ENCODE results near the gene DST. TPM values are rescaled to one million over a fixed set of nuclear protein-coding genes. Genes with fewer than 3 reads are reported as not detected.
"Not testable (repeated sequence)": the region's sequence is repeated elsewhere in the genome, so short reads cannot be mapped to it uniquely, and the experiment has no call there.

Gene DST
- total RNA-seq, 2 donors from 2014 or later = 101 to 113 TPM

GRCh38 chr6:56663344-56663743 is 20.7 kb upstream of the DST start:
- WGBS, 2 experiments (ENCODE audit: insufficient coverage in 1 of 2, insufficient read length in 1 of 2) = 90 to 94% methylated on average over 2 to 3 of the region's 3 CpGs
- Mint-ChIP-seq H3K4me1 (peaks cover 54% of the 10 kb centered on the region), H3K27me3 (ENCODE audit: insufficient read depth) (no peaks in the 10 kb centered on the region), H3K9me3 (no peaks in the 10 kb centered on the region), H3K27ac (no peak overlapping the region), H3K36me3 (ENCODE audit: low read depth) (no peaks in the 10 kb centered on the region), H3K4me3 (no peak overlapping the region)
- Histone ChIP-seq H3K36me3 (ENCODE audit: control insufficient read depth, insufficient read depth, low read length) (no peaks in the 10 kb centered on the region), H3K4me1 (ENCODE audit: control insufficient read depth, insufficient read depth, low read length) (peaks cover 14% of the 10 kb centered on the region), H3K27ac (ENCODE audit: low read depth, low read length) (no peak overlapping the region), H3K9ac (ENCODE audit: extremely low read depth, low read length, poor library complexity, severe bottlenecking) (no peak overlapping the region), H3K4me3 (ENCODE audit: low read length) (no peak overlapping the region), H3K9me3 (ENCODE audit: control insufficient read depth, low read length) (no peaks in the 10 kb centered on the region), H3K27me3 (ENCODE audit: control insufficient read depth, insufficient read depth, low read length, poor library complexity, severe bottlenecking) (no peaks in the 10 kb centered on the region)
- no peak for TF ChIP-seq CTCF (conservative IDR thresholded peaks at IDR 0.05)
- no peak for DNase-seq

- not testable (repeated sequence) for H3K27me3 Mint-ChIP-seq (ENCODE audit: insufficient read depth); H3K36me3 Mint-ChIP-seq (ENCODE audit: low read depth); H3K4me3 Mint-ChIP-seq; H3K27me3 ChIP-seq (ENCODE audit: control insufficient read depth, insufficient read depth, low read length, poor library complexity, severe bottlenecking); H3K9me3 Mint-ChIP-seq; H3K9me3 ChIP-seq (ENCODE audit: control insufficient read depth, low read length); H3K27ac ChIP-seq (ENCODE audit: low read depth, low read length); H3K36me3 ChIP-seq (ENCODE audit: control insufficient read depth, insufficient read depth, low read length)
- 60% methylated on average over 3 of the region's 3 CpGs; no CpG with 5 or more reads in 1 of the 2 experiments for WGBS, 2 experiments (ENCODE audit: insufficient coverage in 1 of 2, insufficient read length in 1 of 2)
- Mint-ChIP-seq H3K4me1 (peaks cover 57% of the 10 kb centered on the region), H3K27ac (peak overlapping the region; percentile 65)
- peak; percentile 71 for DNase-seq
- Histone ChIP-seq H3K4me3 (ENCODE audit: low read length) (peak overlapping the region; percentile 59), H3K9ac (ENCODE audit: extremely low read depth, low read length, poor library complexity, severe bottlenecking) (peak overlapping the region; percentile 21), H3K4me1 (ENCODE audit: control insufficient read depth, insufficient read depth, low read length) (peaks cover 14% of the 10 kb centered on the region)
Observed at GRCh38 chr6:56661338-56661737, 18.6 kb upstream of the DST start.

GRCh38 chr6:56660381-56660730 is 17.7 kb upstream of the DST start:
- no peak for DNase-seq
- H3K9me3 ChIP-seq (ENCODE audit: control insufficient read depth, low read length) = no peaks in the 10 kb centered on the region
- no peak overlapping the region for H3K4me3 ChIP-seq (ENCODE audit: low read length)
- no peaks in the 10 kb centered on the region for H3K9me3 Mint-ChIP-seq
- peaks cover 14% of the 10 kb centered on the region for H3K4me1 ChIP-seq (ENCODE audit: control insufficient read depth, insufficient read depth, low read length)
- H3K4me1 Mint-ChIP-seq = peaks cover 61% of the 10 kb centered on the region
- peak overlapping the region; percentile 31 for H3K27ac Mint-ChIP-seq
- H3K36me3 Mint-ChIP-seq (ENCODE audit: low read depth) = no peaks in the 10 kb centered on the region
- no peaks in the 10 kb centered on the region for H3K36me3 ChIP-seq (ENCODE audit: control insufficient read depth, insufficient read depth, low read length)
- no peaks in the 10 kb centered on the region for H3K27me3 ChIP-seq (ENCODE audit: control insufficient read depth, insufficient read depth, low read length, poor library complexity, severe bottlenecking)
- no peaks in the 10 kb centered on the region for H3K27me3 Mint-ChIP-seq (ENCODE audit: insufficient read depth)
- H3K27ac ChIP-seq (ENCODE audit: low read depth, low read length) = no peak overlapping the region
- TF ChIP-seq CTCF (conservative IDR thresholded peaks at IDR 0.05) = no peak
- H3K9ac ChIP-seq (ENCODE audit: extremely low read depth, low read length, poor library complexity, severe bottlenecking) = no peak overlapping the region
- 94 to 100% methylated on average over 2 to 3 of the region's 3 CpGs for WGBS, 2 experiments (ENCODE audit: insufficient coverage in 1 of 2, insufficient read length in 1 of 2)
- H3K4me3 Mint-ChIP-seq = no peak overlapping the region

- no peak overlapping the region for H3K4me3 Mint-ChIP-seq
- no peaks in the 10 kb centered on the region for H3K9me3 Mint-ChIP-seq
- no peak for TF ChIP-seq CTCF (conservative IDR thresholded peaks at IDR 0.05)
- 77 to 94% methylated on average over 2 of the region's 2 CpGs for WGBS, 2 experiments (ENCODE audit: insufficient coverage in 1 of 2, insufficient read length in 1 of 2)
- Histone ChIP-seq H3K9me3 (ENCODE audit: control insufficient read depth, low read length) (no peaks in the 10 kb centered on the region), H3K4me1 (ENCODE audit: control insufficient read depth, insufficient read depth, low read length) (peaks cover 14% of the 10 kb centered on the region), H3K4me3 (ENCODE audit: low read length) (no peak overlapping the region), H3K27me3 (ENCODE audit: control insufficient read depth, insufficient read depth, low read length, poor library complexity, severe bottlenecking) (no peaks in the 10 kb centered on the region), H3K27ac (ENCODE audit: low read depth, low read length) (no peak overlapping the region), H3K36me3 (ENCODE audit: control insufficient read depth, insufficient read depth, low read length) (no peaks in the 10 kb centered on the region), H3K9ac (ENCODE audit: extremely low read depth, low read length, poor library complexity, severe bottlenecking) (no peak overlapping the region)
- DNase-seq = peak; percentile 56
- H3K27ac Mint-ChIP-seq = peak overlapping the region; percentile 31
- H3K36me3 Mint-ChIP-seq (ENCODE audit: low read depth) = no peaks in the 10 kb centered on the region
- no peaks in the 10 kb centered on the region for H3K27me3 Mint-ChIP-seq (ENCODE audit: insufficient read depth)
- H3K4me1 Mint-ChIP-seq = peaks cover 59% of the 10 kb centered on the region
Observed at GRCh38 chr6:56659721-56660380, 17.2 kb upstream of the DST start.

Measured in endodermal cell (in vitro differentiated cells).